ENCODE measurements around the gene ACTN4.
"Not testable (repeated sequence)": the region's sequence is repeated elsewhere in the genome, so short reads cannot be mapped to it uniquely, and the experiment has no call there.

The ACTN4 gene

GRCh38 chr19:38761884-38762389 is 114.5 kb downstream of the ACTN4 start:
- DNase-seq (ENCODE audit: low read depth in 1 of 2, low spot score in 1 of 2), result not testable (repeated sequence)

DNA sequence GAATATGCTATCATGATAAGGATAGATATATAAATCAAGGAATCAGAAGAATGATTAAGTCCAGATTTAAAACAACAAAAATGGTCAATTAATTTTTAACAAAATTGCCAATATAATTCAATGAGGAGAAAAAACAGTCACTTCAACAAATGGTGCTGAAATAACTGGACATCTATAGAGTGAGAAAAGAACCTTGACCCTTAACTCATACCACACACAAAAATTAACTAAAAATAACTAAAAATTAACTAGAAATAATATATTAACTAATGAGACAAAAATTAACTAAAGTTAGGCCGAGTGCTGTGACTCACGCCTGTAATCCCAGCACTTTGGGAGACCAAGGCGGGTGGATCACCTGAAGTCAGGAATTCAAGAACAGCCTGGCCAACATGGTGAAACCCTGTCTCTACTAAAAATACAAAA is 116.4 kb downstream of the ACTN4 start:
- no peak for DNase-seq (ENCODE audit: low read depth in 1 of 2, low spot score in 1 of 2)

DNA sequence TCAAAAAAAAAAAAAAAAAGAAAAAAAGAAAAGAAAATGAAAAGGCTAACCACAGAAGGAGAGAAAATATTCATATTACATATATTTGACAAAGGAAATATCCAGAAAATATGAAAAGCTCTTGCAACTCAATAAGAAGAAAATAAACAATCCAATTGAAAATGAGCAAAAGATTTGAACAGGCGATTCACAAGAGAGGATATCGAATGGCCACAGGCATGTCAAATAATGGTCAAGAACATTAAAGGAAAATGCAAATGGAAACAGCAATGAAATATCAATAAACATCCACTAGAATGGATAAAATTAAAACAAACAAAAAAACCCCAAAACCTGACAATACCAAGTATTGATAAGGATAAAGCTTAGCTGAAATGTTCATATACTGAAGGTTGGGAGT is 117.8 kb downstream of the ACTN4 start:
- no peak for DNase-seq (ENCODE audit: low read depth in 1 of 2, low spot score in 1 of 2)

- no peak for DNase-seq (ENCODE audit: low read depth in 1 of 2, low spot score in 1 of 2)
Measured at GRCh38 chr19:38766276-38767047, 119.0 kb downstream of the ACTN4 start.

DNA sequence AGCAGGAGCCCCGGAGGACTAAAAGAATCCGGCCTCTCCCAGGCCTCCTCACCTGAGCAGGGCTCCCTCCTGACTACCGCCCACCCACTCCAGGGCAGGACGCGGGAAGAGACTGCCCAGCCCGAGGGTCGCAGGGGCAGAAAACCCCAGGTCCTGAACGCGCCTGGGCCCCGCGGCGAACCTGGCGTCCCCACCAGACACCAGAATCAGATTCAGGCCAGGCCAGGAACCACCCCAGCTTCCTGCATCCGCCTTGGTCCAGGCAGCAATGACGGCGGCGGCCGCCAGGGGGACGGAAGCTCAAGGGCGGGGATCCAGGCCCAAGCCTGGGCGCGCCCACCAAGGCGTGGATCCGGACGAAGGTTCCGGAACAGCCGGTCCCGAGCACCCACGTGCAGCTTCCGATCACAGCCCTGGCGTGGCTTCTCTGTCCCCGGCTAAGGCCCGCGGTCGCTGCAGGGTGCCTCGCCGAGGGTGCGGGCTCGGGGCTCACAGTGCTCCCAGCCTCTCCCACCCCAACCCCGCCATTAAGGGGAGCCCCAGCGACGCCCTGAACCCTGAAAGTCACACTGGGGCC is 122.3 kb downstream of the ACTN4 start:
- DNase-seq (ENCODE audit: low read depth in 1 of 2, low spot score in 1 of 2), result peak; percentile 84 to 86

- not testable (repeated sequence) for DNase-seq (ENCODE audit: low read depth in 1 of 2, low spot score in 1 of 2)
Measured at GRCh38 chr19:38770228-38770948, 122.9 kb downstream of the ACTN4 start.

GRCh38 chr19:38770949-38771275 is 123.5 kb downstream of the ACTN4 start:
- not testable (repeated sequence) for DNase-seq (ENCODE audit: low read depth in 1 of 2, low spot score in 1 of 2)

GRCh38 chr19:38771569-38771968 is 124.1 kb downstream of the ACTN4 start:
- DNase-seq (ENCODE audit: low read depth in 1 of 2, low spot score in 1 of 2), result not testable (repeated sequence)

DNA sequence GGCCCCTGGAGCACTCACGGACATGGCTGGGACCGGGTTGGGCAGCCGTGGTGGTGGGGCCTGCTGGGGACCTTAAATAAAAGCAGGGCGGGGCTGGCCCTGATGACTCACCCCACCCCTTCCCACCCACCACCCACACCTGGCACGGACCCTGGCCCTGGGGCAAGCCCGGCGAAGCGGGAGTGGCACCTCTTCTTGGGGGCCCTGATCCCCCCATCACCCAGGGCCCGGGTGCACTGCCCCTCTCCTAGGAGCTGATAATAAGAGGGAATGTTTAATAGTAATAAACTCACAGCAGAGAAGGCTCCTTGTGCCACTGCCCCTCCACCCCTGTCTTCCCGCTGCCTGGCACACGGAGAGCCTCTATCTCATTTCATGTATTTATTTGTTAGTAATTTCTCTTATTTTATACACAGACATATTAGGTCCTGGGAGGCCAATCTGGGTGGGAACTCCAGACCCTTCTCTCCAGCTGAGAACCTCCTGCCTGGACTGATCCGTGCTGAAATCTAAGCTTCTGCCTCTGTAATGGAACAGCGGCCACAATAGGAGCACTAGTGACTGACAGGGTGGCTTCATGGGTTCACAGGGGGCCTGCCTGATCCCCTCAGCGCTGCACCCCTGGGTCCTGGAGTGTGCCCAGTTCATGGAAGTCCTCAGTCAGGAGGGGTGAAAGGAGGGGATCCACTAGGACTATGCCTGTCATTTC is 126.2 kb downstream of the ACTN4 start, which contains the start of gene LGALS7:
LGALS7 (minus strand) TSS at position 49 of the 709 bp plus-strand sequence; CDS start at position 24, 25 bp downstream.
- DNase-seq (ENCODE audit: low read depth in 1 of 2, low spot score in 1 of 2), result no peak

DNA sequence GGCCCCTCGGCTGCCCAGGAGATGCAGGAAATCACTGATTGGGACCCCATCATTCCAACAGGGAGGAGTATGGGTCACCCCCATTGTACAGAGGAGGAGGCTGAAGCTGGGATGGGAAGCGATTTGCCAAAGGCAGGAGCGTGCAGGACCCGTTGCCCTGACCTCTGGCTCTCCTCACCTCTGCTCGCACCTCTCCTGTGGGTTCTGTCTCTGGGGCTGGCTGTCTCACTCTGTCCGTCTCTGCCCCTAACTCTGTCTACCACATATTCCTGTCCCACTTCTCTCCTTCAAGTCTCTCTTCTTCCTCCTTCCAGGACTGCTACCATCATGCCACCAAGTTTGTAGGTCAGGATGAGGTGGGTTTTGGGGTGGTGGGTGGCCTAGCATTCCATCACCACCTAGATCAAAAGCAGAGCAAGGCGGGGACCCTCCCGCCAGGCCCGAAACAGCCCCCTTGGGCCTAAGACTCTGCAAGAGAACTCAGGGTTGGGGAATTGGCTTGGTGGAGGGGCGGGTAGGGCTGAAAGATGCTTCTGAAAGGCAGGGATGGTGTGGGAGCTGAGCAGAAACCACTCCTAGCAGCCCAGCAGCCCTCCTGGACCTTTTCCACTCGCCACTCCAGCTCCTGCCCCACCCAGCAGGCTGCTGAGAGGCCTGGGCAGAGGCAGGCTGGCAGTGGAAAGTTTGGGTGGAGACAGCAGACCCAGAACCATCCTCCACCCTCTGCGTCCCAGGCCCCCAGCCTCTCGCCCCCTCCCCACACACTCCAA is 126.9 kb downstream of the ACTN4 start:
- DNase-seq (ENCODE audit: low read depth in 1 of 2, low spot score in 1 of 2), result no peak

GRCh38 chr19:38778733-38779132 is 131.3 kb downstream of the ACTN4 start:
- no peak for DNase-seq (ENCODE audit: low read depth in 1 of 2, low spot score in 1 of 2)

DNA sequence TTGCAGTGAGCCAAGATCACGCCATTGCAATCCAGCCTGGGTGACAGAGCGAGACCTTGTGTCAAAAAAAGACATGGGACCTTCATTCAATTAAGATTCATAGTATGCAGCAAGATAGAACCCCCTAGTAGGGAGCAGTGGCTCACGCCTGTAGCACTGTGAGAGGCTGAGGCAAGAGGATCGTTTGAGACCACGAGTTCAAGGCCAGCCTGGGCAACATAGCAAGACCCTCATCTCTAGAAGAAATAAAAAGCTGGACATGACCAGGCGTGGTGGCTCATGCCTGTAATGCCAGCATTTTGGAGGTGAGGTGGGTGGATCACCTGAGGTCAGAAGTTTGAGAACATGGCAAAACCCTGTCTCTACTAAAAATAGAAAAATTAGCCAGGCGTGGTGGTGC is 133.0 kb downstream of the ACTN4 start:
- DNase-seq (ENCODE audit: low read depth in 1 of 2, low spot score in 1 of 2), result no peak

GRCh38 chr19:38781058-38781457 is 133.6 kb downstream of the ACTN4 start:
- no peak for DNase-seq (ENCODE audit: low read depth in 1 of 2, low spot score in 1 of 2)

All from stimulated activated CD4-positive, alpha-beta T cell treated with anti-CD3 and anti-CD28 coated beads, Interleukin-15, amount 100 ng/mL, for 1 hour (primary cell).